K562 (cell line): ENCODE measurements around the gene MUCL3. TPM values are rescaled to one million over a fixed set of nuclear protein-coding genes. Genes with fewer than 3 reads are reported as not detected.

ENCODE experiments used
- ATAC-seq: fragments of 200-7000 bp; cut with Tn5 transposase; 3 replicates; pipeline ENCODE4 v1.9.1; 2020; ENCODE audit warnings: moderate library complexity
- BruUV-seq: library from RNA; stranded (reverse); fragments of 400-500 nt; replicated peaks from 2 replicates; lab custom pipeline; 2021; lab: Mats Ljungman, UMichigan
- CTCF ChIA-PET: fragments of 300-600 bp; formaldehyde crosslinking; extraction: SDS; loops from one replicate; lab custom pipeline; 2021; ENCODE audit warnings: low intra/inter-chr PET ratio; lab: Yijun Ruan, JAX
- POLR2A ChIA-PET: fragments of 300-600, 350-650 bp; sonication (Branson Sonifier 250); formaldehyde crosslinking; extraction: SDS; loops from one replicate; lab custom pipeline; 2021; ENCODE audit warnings: antibody characterized with exemption, inconsistent platforms; lab: Yijun Ruan, JAX
- DNase-seq, 4 experiments: peaks; one replicate each; pipeline versions ENCODE4 v3.0.0 to v3.0.0-alpha.2; 2011 to 2018; ENCODE audit warnings: low spot score in 3 of 4, mixed read lengths in 3 of 4; ENCODE audit errors: extremely low read depth in 1 of 4
- FAIRE-seq: peaks from 2 replicates; lab custom pipeline; 2011; peaks lifted over from hg19 to GRCh38; lab: Jason Lieb, UNC
- H2AFZ ChIP-seq: 2 replicates; pipeline ENCODE4 v1.6.0; 2011; ENCODE audit warnings: low read depth, low read length, control low read depth, inconsistent platforms
- H3K27ac ChIP-seq: fragments of 200-600 bp; 3 replicates; pipeline ENCODE4 v1.8.0; 2011; ENCODE audit warnings: low read depth, mild to moderate bottlenecking, control low read depth, inconsistent platforms, low read length, moderate library complexity, mixed read lengths; ENCODE audit errors: extremely low read depth
- H3K27me3 ChIP-seq, 2 experiments: fragments of 300-600 bp in 1 of 2; 2 replicates in 1 of 2; 3 replicates in 1 of 2; pipeline versions ENCODE4 v1.6.0 to v1.8.0; 2011; ENCODE audit warnings: inconsistent platforms in 2 of 2, low read length in 2 of 2, mild to moderate bottlenecking in 1 of 2, mixed read lengths in 1 of 2, moderate library complexity in 1 of 2; ENCODE audit not compliant: control insufficient read depth in 2 of 2, insufficient read depth in 2 of 2
- H3K36me3 ChIP-seq: fragments of 300-600 bp; 3 replicates; pipeline ENCODE4 v1.8.0; 2011; ENCODE audit warnings: mild to moderate bottlenecking, low read length, inconsistent platforms; ENCODE audit not compliant: control insufficient read depth, insufficient read depth
- H3K4me1 ChIP-seq, 2 experiments: fragments of 200-600 bp in 1 of 2; replicated peaks in 1 of 2; 2 replicates in 1 of 2; 3 replicates in 1 of 2; pipeline versions ENCODE4 v1.5.1 to v1.8.0; 2011; ENCODE audit warnings: inconsistent platforms in 2 of 2, low read length in 2 of 2, mild to moderate bottlenecking in 1 of 2, mixed read lengths in 1 of 2, moderate library complexity in 1 of 2; ENCODE audit not compliant: control insufficient read depth in 2 of 2, insufficient read depth in 2 of 2
- H3K4me2 ChIP-seq: 2 replicates; pipeline ENCODE4 v1.6.1; 2011; ENCODE audit warnings: low read length, control low read depth, inconsistent platforms, mixed read lengths; ENCODE audit not compliant: insufficient read depth
- H3K4me3 ChIP-seq: fragments of 200-600 bp; sonication (generic), shearing (Covaris generic); 2 replicates; pipeline ENCODE4 v1.5.1; 2016; ENCODE audit warnings: control low read depth, inconsistent platforms
- H3K79me2 ChIP-seq: fragments of 200-600 bp; 3 replicates; pipeline ENCODE4 v1.8.0; 2011; ENCODE audit warnings: low read length, inconsistent platforms; ENCODE audit not compliant: control insufficient read depth, insufficient read depth
- H3K9ac ChIP-seq, 2 experiments: 2 replicates each; pipeline versions ENCODE4 v1.6.0 to v1.6.1; 2011; ENCODE audit warnings: low read depth in 2 of 2, low read length in 2 of 2, control low read depth in 1 of 2, inconsistent platforms in 1 of 2, mild to moderate bottlenecking in 1 of 2, mixed read lengths in 1 of 2; ENCODE audit not compliant: insufficient read depth in 1 of 2
- H3K9me1 ChIP-seq: one replicate; pipeline ENCODE4 v1.6.0; 2011; ENCODE audit warnings: inconsistent platforms, mild to moderate bottlenecking, low read length, moderate library complexity; ENCODE audit not compliant: control insufficient read depth, insufficient read depth
- H3K9me3 ChIP-seq: replicated peaks from 2 replicates; pipeline ENCODE4 v1.5.1; 2011; ENCODE audit warnings: low read depth, low read length, inconsistent platforms; ENCODE audit not compliant: control insufficient read depth, insufficient read depth
- H4K20me1 ChIP-seq: replicated peaks from 2 replicates; pipeline ENCODE4 v1.6.1; 2011; ENCODE audit warnings: low read length, inconsistent platforms, mixed read lengths; ENCODE audit not compliant: control insufficient read depth, insufficient read depth
- FOXK1 ChIP-seq: sonication (generic); formaldehyde crosslinking; IDR thresholded peaks from 2 replicates; pipeline ENCODE4 v1.8.0; 2022; ENCODE audit warnings: missing genetic modification reagents, mild to moderate bottlenecking, borderline replicate concordance
- KDM1A ChIP-seq, 2 experiments: fragments of 450-650 bp; IDR thresholded peaks; 2 replicates each; pipeline ENCODE4 v1.6.1; 2016; ENCODE audit warnings: mild to moderate bottlenecking in 2 of 2
- OTX1 ChIP-seq: fragments of 450-650 bp; formaldehyde crosslinking; IDR thresholded peaks from 2 replicates; pipeline ENCODE4 v1.4.0; 2022; ENCODE audit warnings: mild to moderate bottlenecking
- PHF21A ChIP-seq: fragments of 450-650 bp; IDR thresholded peaks from 2 replicates; pipeline ENCODE4 v1.6.1; 2017; ENCODE audit warnings: low read depth, borderline replicate concordance
- POLR2A ChIP-seq: fragments of 450-650 bp; conservative IDR thresholded peaks from 2 replicates; pipeline ENCODE4 v1.6.1; 2016
- POLR2AphosphoS2 ChIP-seq: IDR thresholded peaks from 2 replicates; pipeline ENCODE4 v1.6.1; 2012; ENCODE audit warnings: low read length, improper control_type of control experiment
- PPARD ChIP-seq: fragments of 250-450 bp; sonication (Bioruptor Pico); IDR thresholded peaks from 2 replicates; pipeline ENCODE4 v1.8.0; 2022; ENCODE audit warnings: inconsistent platforms, mild to moderate bottlenecking, moderate library complexity
- RUNX1 ChIP-seq: sonication (generic); IDR thresholded peaks from 2 replicates; pipeline ENCODE4 v1.6.1; 2016; ENCODE audit warnings: antibody characterized with exemption, low read depth
- ZNF717 ChIP-seq: fragments of 250-450 bp; sonication (Bioruptor Pico); IDR thresholded peaks from 2 replicates; pipeline ENCODE4 v1.5.0; 2021
- ZSCAN32 ChIP-seq: fragments of 450-650 bp; formaldehyde crosslinking; IDR thresholded peaks from 2 replicates; pipeline ENCODE4 v1.4.0; 2020; ENCODE audit warnings: mild to moderate bottlenecking, moderate library complexity
- in situ Hi-C: fragments of 300-500 bp; cut with MboI; formaldehyde crosslinking; loops from 4 replicates; pipeline ENCODE4 v1.15.0; 2018; ENCODE audit warnings: inconsistent platforms, mixed read lengths
- intact Hi-C: fragments of 100-400 bp; cut with micrococcal nuclease; formaldehyde crosslinking; loops from 2 replicates; pipeline ENCODE4 v1.14.2; 2022
- polyA plus RNA-seq, 8 experiments: library from polyadenylated mRNA; depleted of rRNA in 4 of 8; stranded (reverse) in 5 of 8; unstranded in 3 of 8; fragments of >200 nt; fragmentation: Nextera tagmentation in 2 of 8; fragmentation: Illumina TruSeq in 1 of 8; extraction: Ambion mirVana in 2 of 8; extraction: Trizol in 1 of 8; gene quantifications; 2 replicates each; pipeline versions ENCODE4 v1.2.1 to v1.2.3, GENCODE V29; 2011 to 2014; ENCODE audit warnings: inconsistent platforms in 1 of 8, missing spikeins in 1 of 8
- total RNA-seq, 7 experiments: library from RNA; depleted of rRNA in 6 of 7; stranded (reverse); fragments of >200 nt in 6 of 7; fragmentation: Illumina TruSeq in 2 of 7; extraction: Trizol in 2 of 7; gene quantifications; 2 replicates each; pipeline versions ENCODE4 v1.2.1 to v1.2.3, GENCODE V29; 2011 to 2021; ENCODE audit warnings: low replicate concordance in 1 of 7
- TF ChIP-seq, protein P1 (sequence below): IDR thresholded peaks from 2 replicates; pipeline ENCODE4 v1.6.1; 2016; ENCODE audit warnings: missing genetic modification characterization, missing compliant biosample characterization
- TF ChIP-seq, protein P2 (sequence below): sonication (generic); formaldehyde crosslinking; IDR thresholded peaks from 2 replicates; pipeline ENCODE4 v1.8.1; 2023; ENCODE audit warnings: mild to moderate bottlenecking, missing genetic modification reagents
- TF ChIP-seq, protein P3 (sequence below), 2 experiments: fragments of 450-650 bp; IDR thresholded peaks; 2 replicates each; pipeline ENCODE4 v1.6.1; 2016
- TF ChIP-seq, protein P4 (sequence below): fragments of 450-650 bp; formaldehyde crosslinking; conservative IDR thresholded peaks from 2 replicates; pipeline ENCODE4 v1.4.0; 2022; ENCODE audit warnings: mild to moderate bottlenecking, missing genetic modification characterization
- TF ChIP-seq, protein P5 (sequence below), 2 experiments: fragments of 450-650 bp in 1 of 2; IDR thresholded peaks; 2 replicates each; pipeline ENCODE4 v1.6.1; 2011 to 2017; ENCODE audit warnings: low read depth in 2 of 2, antibody characterized with exemption in 1 of 2, borderline replicate concordance in 1 of 2, low read length in 1 of 2, mild to moderate bottlenecking in 1 of 2, mixed read lengths in 1 of 2; ENCODE audit not compliant: control insufficient read depth in 1 of 2

Gene MUCL3
- total and polyA plus RNA-seq, 9 of the 15 experiments (the other 6 are each of a cell fraction or from before 2014, with no cell fraction given) = 0.07 TPM; not detected in 8

DNA sequence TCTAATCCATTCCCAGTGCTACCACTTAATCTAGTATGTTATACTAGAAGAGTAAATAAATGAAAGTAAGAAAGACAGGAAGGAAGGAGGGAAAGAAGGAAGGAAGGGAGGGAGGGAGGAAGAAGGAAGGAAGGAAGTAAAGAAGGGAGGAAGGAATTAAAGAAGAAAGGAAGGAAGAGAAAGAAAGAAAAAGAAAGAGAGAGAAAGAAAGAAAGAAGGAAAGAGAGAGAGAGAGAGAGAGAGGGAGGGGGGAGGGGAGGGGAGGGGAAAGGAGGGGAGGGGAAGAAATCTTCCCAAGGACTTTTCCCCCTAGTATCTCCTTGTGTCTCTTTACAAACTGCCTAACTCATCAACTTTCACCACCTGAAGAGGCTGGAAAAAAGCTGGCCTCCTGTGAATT, 21.9 kb downstream of the MUCL3 start:
- BruUV-seq = no TSS peak
- no peaks in the 10 kb centered on the region for H3K36me3 ChIP-seq
- H3K4me2 ChIP-seq = no peak overlapping the region
- no peak for ATAC-seq
- peaks cover 31 to 57% of the 10 kb centered on the region in 2 experiments; a peak in 3 of 5 replicates for H3K27me3 ChIP-seq
- H3K9ac ChIP-seq = no peak overlapping the region
- no peak overlapping the region for H2AFZ ChIP-seq
- no peak overlapping the region for H3K4me3 ChIP-seq
- H3K79me2 ChIP-seq = no peaks in the 10 kb centered on the region
- no peak for DNase-seq
- H3K9me1 ChIP-seq = no peaks in the 10 kb centered on the region
- intact Hi-C loops (no loop called here), in situ Hi-C loops (no loop called here)
- ChIA-PET POLR2A (interaction anchor here (1.6 kb wide), 1 partner anchor 12 kb away, joined by 5 read pairs; no protein-coding TSS in a partner anchor), CTCF (interaction anchor here (0.6 kb wide), 1 partner anchor 101 kb away, joined by 3 read pairs; no protein-coding TSS in a partner anchor)
- no peaks in the 10 kb centered on the region for H3K9me3 ChIP-seq
- no peak for FAIRE-seq
- no peak overlapping the region for H3K27ac ChIP-seq
- H3K4me1 ChIP-seq = no peaks in the 10 kb centered on the region
- H4K20me1 ChIP-seq = no peaks in the 10 kb centered on the region
- TF ChIP-seq, protein P1, sequence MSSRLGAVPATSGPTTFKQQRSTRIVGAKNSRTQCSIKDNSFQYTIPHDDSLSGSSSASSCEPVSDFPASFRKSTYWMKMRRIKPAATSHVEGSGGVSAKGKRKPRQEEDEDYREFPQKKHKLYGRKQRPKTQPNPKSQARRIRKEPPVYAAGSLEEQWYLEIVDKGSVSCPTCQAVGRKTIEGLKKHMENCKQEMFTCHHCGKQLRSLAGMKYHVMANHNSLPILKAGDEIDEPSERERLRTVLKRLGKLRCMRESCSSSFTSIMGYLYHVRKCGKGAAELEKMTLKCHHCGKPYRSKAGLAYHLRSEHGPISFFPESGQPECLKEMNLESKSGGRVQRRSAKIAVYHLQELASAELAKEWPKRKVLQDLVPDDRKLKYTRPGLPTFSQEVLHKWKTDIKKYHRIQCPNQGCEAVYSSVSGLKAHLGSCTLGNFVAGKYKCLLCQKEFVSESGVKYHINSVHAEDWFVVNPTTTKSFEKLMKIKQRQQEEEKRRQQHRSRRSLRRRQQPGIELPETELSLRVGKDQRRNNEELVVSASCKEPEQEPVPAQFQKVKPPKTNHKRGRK (tag) = peak; percentile 91
- TF ChIP-seq, protein P2, sequence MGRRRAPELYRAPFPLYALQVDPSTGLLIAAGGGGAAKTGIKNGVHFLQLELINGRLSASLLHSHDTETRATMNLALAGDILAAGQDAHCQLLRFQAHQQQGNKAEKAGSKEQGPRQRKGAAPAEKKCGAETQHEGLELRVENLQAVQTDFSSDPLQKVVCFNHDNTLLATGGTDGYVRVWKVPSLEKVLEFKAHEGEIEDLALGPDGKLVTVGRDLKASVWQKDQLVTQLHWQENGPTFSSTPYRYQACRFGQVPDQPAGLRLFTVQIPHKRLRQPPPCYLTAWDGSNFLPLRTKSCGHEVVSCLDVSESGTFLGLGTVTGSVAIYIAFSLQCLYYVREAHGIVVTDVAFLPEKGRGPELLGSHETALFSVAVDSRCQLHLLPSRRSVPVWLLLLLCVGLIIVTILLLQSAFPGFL = no peak
- TF ChIP-seq RUNX1 = no peak
- TF ChIP-seq POLR2AphosphoS2 = no peak
- TF ChIP-seq ZNF717 (CRISPR knock-in tag) = no peak
- 0 out of 2 replicates have a peak, but pooled peaks have one; percentile 21 for TF ChIP-seq OTX1 (CRISPR knock-in tag)
- TF ChIP-seq, protein P3, sequence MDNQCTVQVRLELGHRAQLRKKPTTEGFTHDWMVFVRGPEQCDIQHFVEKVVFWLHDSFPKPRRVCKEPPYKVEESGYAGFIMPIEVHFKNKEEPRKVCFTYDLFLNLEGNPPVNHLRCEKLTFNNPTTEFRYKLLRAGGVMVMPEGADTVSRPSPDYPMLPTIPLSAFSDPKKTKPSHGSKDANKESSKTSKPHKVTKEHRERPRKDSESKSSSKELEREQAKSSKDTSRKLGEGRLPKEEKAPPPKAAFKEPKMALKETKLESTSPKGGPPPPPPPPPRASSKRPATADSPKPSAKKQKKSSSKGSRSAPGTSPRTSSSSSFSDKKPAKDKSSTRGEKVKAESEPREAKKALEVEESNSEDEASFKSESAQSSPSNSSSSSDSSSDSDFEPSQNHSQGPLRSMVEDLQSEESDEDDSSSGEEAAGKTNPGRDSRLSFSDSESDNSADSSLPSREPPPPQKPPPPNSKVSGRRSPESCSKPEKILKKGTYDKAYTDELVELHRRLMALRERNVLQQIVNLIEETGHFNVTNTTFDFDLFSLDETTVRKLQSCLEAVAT (IDR thresholded peaks at IDR 0.05) = no peak
- TF ChIP-seq FOXK1 = no peak
- TF ChIP-seq POLR2A = no peak
- TF ChIP-seq, protein P4, sequence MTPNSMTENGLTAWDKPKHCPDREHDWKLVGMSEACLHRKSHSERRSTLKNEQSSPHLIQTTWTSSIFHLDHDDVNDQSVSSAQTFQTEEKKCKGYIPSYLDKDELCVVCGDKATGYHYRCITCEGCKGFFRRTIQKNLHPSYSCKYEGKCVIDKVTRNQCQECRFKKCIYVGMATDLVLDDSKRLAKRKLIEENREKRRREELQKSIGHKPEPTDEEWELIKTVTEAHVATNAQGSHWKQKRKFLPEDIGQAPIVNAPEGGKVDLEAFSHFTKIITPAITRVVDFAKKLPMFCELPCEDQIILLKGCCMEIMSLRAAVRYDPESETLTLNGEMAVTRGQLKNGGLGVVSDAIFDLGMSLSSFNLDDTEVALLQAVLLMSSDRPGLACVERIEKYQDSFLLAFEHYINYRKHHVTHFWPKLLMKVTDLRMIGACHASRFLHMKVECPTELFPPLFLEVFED = 0 out of 2 replicates have a peak, but pooled peaks have one; percentile 28
- TF ChIP-seq PPARD (CRISPR knock-in tag) = no peak
- no peak for TF ChIP-seq ZSCAN32
- no peak for TF ChIP-seq PHF21A
- no peak for TF ChIP-seq KDM1A (IDR thresholded peaks at IDR 0.05)
- TF ChIP-seq, protein P5, sequence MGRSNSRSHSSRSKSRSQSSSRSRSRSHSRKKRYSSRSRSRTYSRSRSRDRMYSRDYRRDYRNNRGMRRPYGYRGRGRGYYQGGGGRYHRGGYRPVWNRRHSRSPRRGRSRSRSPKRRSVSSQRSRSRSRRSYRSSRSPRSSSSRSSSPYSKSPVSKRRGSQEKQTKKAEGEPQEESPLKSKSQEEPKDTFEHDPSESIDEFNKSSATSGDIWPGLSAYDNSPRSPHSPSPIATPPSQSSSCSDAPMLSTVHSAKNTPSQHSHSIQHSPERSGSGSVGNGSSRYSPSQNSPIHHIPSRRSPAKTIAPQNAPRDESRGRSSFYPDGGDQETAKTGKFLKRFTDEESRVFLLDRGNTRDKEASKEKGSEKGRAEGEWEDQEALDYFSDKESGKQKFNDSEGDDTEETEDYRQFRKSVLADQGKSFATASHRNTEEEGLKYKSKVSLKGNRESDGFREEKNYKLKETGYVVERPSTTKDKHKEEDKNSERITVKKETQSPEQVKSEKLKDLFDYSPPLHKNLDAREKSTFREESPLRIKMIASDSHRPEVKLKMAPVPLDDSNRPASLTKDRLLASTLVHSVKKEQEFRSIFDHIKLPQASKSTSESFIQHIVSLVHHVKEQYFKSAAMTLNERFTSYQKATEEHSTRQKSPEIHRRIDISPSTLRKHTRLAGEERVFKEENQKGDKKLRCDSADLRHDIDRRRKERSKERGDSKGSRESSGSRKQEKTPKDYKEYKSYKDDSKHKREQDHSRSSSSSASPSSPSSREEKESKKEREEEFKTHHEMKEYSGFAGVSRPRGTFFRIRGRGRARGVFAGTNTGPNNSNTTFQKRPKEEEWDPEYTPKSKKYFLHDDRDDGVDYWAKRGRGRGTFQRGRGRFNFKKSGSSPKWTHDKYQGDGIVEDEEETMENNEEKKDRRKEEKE (IDR thresholded peaks at IDR 0.05; ENCODE audit: borderline replicate concordance in 1 of 2, control insufficient read depth in 1 of 2, low read depth in 2 of 2, low read length in 1 of 2) = no peak
